Measurements from ENCODE around the gene INS. TPM values are rescaled to one million over a fixed set of nuclear protein-coding genes. Genes with fewer than 3 reads are reported as not detected.

The INS gene
- total and polyA plus RNA-seq, 2 of the 13 experiments (the other 11 are each of a cell fraction or from before 2014, with no cell fraction given) = not detected

DNA sequence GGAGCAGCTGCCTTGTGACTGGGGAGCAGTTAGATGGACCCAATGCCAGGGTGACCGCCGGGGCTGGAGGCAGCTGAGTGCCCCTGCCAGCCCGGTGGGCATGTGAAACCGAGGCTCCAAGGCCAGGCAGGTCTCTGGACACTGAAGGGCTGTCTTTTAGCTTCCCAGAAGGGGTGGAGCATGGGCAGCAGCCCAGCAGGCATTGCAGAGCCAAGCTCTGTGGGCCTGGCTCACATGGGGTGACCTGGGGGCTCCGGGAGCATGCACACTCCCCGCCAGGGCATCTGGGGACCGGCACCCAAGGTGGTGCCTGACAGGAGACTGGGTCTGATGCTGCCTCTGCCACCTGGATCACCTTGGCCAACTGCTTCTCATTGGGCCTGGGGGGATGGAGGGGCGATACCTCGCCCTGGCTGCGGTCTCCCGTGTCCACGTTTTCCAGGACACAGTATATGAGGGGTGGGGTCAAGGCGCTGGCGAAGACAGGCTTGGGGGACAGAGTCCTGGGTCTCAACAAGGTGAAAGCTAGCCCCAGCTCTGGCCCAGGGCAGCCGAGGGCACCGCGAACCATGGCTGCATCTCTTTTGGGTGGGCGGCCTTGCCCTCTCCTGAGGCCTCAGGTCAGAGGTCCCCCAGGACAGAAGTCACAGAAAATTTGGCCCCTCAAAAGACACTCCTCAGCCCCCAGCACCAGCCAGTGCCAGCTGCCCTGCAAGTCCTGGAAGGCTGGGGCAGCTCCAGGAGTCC lies 3.5 kb downstream of the INS start:
- Histone ChIP-seq H3K4me1 (ENCODE audit: insufficient read depth, low read length) (no peaks in the 10 kb centered on the region), H3K4me3 (replicated peaks in 1 of 3; ENCODE audit: insufficient read depth in 1 of 3, low read depth in 2 of 3, low read length in 3 of 3) (no peak overlapping the region), H3K27me3 (ENCODE audit: control insufficient read depth in 1 of 2, insufficient read depth in 2 of 2, low read length in 2 of 2) (peaks cover 25 to 66% of the 10 kb centered on the region in 2 experiments; a peak in 4 of 5 replicates), H3K9me3 (ENCODE audit: low read length) (no peaks in the 10 kb centered on the region), H3K9ac (ENCODE audit: insufficient read depth, low read depth, low read length) (no peak overlapping the region), H3K27ac (ENCODE audit: extremely low read length, insufficient read depth, low read length) (no peak overlapping the region), H3K36me3 (replicated peaks in 1 of 2; ENCODE audit: control insufficient read depth in 1 of 2, insufficient read depth in 2 of 2, low read length in 2 of 2) (no peaks in the 10 kb centered on the region), H4K20me1 (ENCODE audit: insufficient read depth, low read length) (no peaks in the 10 kb centered on the region), H3K79me2 (ENCODE audit: insufficient read depth, low read length) (no peaks in the 10 kb centered on the region), H3K4me2 (ENCODE audit: low read depth, low read length) (no peak overlapping the region), H2AFZ (ENCODE audit: low read length) (no peak overlapping the region)
- ATAC-seq (no peak), DNase-seq (ENCODE audit: low spot score) (no peak), FAIRE-seq (no peak)
- intact Hi-C loops (cut with micrococcal nuclease; ENCODE audit: unreplicated experiment) (no loop called here), in situ Hi-C loops (cut with HindIII; ENCODE audit: extremely low pct_ligation_motif_present, low pct_unique_long_range_greater_than_20kb) (no loop called here)
- ChIA-PET CTCF (ENCODE audit: low intra/inter-chr PET ratio, low total read pairs) (interaction anchor here (1.0 to 2.2 kb wide), 6 partner anchors 275 to 529 kb away, joined by 3 to 10 read pairs (median 8); no protein-coding TSS in a partner anchor), POLR2A (no interaction called here)
- no TSS peak for BruUV-seq (replicated peaks)
- TF ChIP-seq FOXO4 (CRISPR knock-in tag; conservative IDR thresholded peaks at IDR 0.05) (no peak), KDM5B (CRISPR knock-in tag; IDR thresholded peaks at IDR 0.05; ENCODE audit: borderline replicate concordance) (no peak), GABPA (IDR thresholded peaks at IDR 0.05; ENCODE audit: low read depth, low read length) (no peak), GABPA (CRISPR knock-in tag; IDR thresholded peaks at IDR 0.05; ENCODE audit: low read depth) (no peak), EED (CRISPR knock-in tag; IDR thresholded peaks at IDR 0.05) (no peak), ZNF33B (CRISPR knock-in tag; IDR thresholded peaks at IDR 0.05) (no peak)
- TF ChIP-seq, protein P1, sequence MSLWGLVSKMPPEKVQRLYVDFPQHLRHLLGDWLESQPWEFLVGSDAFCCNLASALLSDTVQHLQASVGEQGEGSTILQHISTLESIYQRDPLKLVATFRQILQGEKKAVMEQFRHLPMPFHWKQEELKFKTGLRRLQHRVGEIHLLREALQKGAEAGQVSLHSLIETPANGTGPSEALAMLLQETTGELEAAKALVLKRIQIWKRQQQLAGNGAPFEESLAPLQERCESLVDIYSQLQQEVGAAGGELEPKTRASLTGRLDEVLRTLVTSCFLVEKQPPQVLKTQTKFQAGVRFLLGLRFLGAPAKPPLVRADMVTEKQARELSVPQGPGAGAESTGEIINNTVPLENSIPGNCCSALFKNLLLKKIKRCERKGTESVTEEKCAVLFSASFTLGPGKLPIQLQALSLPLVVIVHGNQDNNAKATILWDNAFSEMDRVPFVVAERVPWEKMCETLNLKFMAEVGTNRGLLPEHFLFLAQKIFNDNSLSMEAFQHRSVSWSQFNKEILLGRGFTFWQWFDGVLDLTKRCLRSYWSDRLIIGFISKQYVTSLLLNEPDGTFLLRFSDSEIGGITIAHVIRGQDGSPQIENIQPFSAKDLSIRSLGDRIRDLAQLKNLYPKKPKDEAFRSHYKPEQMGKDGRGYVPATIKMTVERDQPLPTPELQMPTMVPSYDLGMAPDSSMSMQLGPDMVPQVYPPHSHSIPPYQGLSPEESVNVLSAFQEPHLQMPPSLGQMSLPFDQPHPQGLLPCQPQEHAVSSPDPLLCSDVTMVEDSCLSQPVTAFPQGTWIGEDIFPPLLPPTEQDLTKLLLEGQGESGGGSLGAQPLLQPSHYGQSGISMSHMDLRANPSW (CRISPR knock-in tag; IDR thresholded peaks at IDR 0.05; ENCODE audit: borderline replicate concordance) = no peak
- WGBS (ENCODE audit: low lambda C conversion rate) = 3% methylated on average over 8 of the region's 18 CpGs

Measured in HepG2 (cell line).